HEK293T (cell line): Measurements from ENCODE around the gene IL25.
"Not testable (repeated sequence)": the region's sequence is repeated elsewhere in the genome, so short reads cannot be mapped to it uniquely, and the experiment has no call there.

ENCODE experiments used
- CTCF ChIA-PET: fragments of 350-600 bp; formaldehyde crosslinking; extraction: SDS; loops from one replicate; lab custom pipeline; 2021; ENCODE audit warnings: antibody characterized with exemption, inconsistent platforms; lab: Yijun Ruan, JAX
- POLR2A ChIA-PET: fragments of 350-600 bp; formaldehyde crosslinking; extraction: SDS; loops from one replicate; lab custom pipeline; 2020; ENCODE audit warnings: antibody characterized with exemption, inconsistent platforms; lab: Yijun Ruan, JAX
- DNase-seq: peaks from one replicate; pipeline ENCODE4 v3.0.0; 2012; ENCODE audit warnings: mixed read lengths; ENCODE audit errors: extremely low spot score
- ARNT ChIP-seq: fragments of 450-650 bp; IDR thresholded peaks from 2 replicates; pipeline ENCODE4 v1.6.1; 2017; ENCODE audit warnings: mild to moderate bottlenecking
- BHLHE40 ChIP-seq: fragments of 450-650 bp; IDR thresholded peaks from 2 replicates; pipeline ENCODE4 v1.6.1; 2016; ENCODE audit warnings: mild to moderate bottlenecking, moderate library complexity, borderline replicate concordance
- CTBP1 ChIP-seq: fragments of 450-650 bp; IDR thresholded peaks from 2 replicates; pipeline ENCODE4 v1.6.1; 2016; ENCODE audit warnings: borderline replicate concordance
- ELF4 ChIP-seq: fragments of 450-650 bp; IDR thresholded peaks from 2 replicates; pipeline ENCODE4 v1.6.1; 2017; ENCODE audit warnings: antibody characterized with exemption
- FOXA1 ChIP-seq: fragments of 450-650 bp; IDR thresholded peaks from 2 replicates; pipeline ENCODE4 v1.6.1; 2016; ENCODE audit warnings: mild to moderate bottlenecking
- FOXK2 ChIP-seq: fragments of 450-650 bp; IDR thresholded peaks from 2 replicates; pipeline ENCODE4 v1.6.1; 2016; ENCODE audit warnings: mild to moderate bottlenecking
- FOXM1 ChIP-seq: fragments of 450-650 bp; IDR thresholded peaks from 2 replicates; pipeline ENCODE4 v1.6.1; 2017; ENCODE audit warnings: mild to moderate bottlenecking, borderline replicate concordance
- HDGF ChIP-seq: fragments of 450-650 bp; IDR thresholded peaks from 2 replicates; pipeline ENCODE4 v1.6.1; 2017; ENCODE audit warnings: antibody characterized with exemption, borderline replicate concordance
- L3MBTL2 ChIP-seq: fragments of 450-650 bp; conservative IDR thresholded peaks from 2 replicates; pipeline ENCODE4 v1.6.1; 2016; ENCODE audit warnings: mild to moderate bottlenecking
- LEF1 ChIP-seq: fragments of 450-650 bp; IDR thresholded peaks from 2 replicates; pipeline ENCODE4 v1.6.1; 2017; ENCODE audit warnings: mild to moderate bottlenecking, borderline replicate concordance
- NFRKB ChIP-seq: fragments of 450-650 bp; IDR thresholded peaks from 2 replicates; pipeline ENCODE4 v1.6.1; 2016; ENCODE audit warnings: mild to moderate bottlenecking, moderate library complexity
- SP1 ChIP-seq: fragments of 450-650 bp; IDR thresholded peaks from 2 replicates; pipeline ENCODE4 v1.6.1; 2017
- SUZ12 ChIP-seq: fragments of 450-650 bp; IDR thresholded peaks from 2 replicates; pipeline ENCODE4 v1.6.1; 2016; ENCODE audit warnings: mild to moderate bottlenecking
- TARDBP ChIP-seq: fragments of 450-650 bp; IDR thresholded peaks from 2 replicates; pipeline ENCODE4 v1.6.1; 2016
- ZNF384 ChIP-seq: fragments of 450-650 bp; IDR thresholded peaks from 2 replicates; pipeline ENCODE4 v1.6.1; 2016
- TF ChIP-seq, protein P1 (sequence below): fragments of 450-650 bp; IDR thresholded peaks from 2 replicates; pipeline ENCODE4 v1.6.1; 2016

Gene IL25

DNA sequence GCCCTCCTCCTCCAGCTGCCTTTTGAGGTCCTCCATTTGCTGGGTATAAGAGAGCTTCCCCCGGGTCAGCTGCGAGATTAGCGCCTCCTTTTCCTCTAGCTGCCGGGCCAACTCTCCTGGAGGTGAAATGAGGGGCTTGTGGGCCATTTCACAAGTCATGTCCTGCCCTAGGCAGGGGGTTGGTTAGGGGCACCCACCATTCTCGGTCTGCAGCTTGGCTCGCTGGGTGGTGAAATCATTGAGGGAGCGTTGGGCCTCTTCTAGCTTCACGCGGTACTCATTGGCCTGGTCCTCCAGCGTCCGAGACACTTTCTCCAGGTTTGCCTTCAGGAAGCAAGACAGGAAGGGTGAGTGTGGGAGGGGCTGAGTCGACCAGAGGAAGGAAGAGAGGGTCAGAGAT, 16.8 kb downstream of the IL25 start:
- DNase-seq: no peak
- TF ChIP-seq ELF4 (no peak), FOXA1 (no peak), NFRKB (no peak), SP1 (no peak), TARDBP (no peak), ZNF384 (no peak), BHLHE40 (no peak), FOXK2 (no peak), FOXM1 (no peak), SUZ12 (no peak), CTBP1 (no peak), LEF1 (no peak), ARNT (no peak), HDGF (no peak), L3MBTL2 (no peak)
- TF ChIP-seq, protein P1, sequence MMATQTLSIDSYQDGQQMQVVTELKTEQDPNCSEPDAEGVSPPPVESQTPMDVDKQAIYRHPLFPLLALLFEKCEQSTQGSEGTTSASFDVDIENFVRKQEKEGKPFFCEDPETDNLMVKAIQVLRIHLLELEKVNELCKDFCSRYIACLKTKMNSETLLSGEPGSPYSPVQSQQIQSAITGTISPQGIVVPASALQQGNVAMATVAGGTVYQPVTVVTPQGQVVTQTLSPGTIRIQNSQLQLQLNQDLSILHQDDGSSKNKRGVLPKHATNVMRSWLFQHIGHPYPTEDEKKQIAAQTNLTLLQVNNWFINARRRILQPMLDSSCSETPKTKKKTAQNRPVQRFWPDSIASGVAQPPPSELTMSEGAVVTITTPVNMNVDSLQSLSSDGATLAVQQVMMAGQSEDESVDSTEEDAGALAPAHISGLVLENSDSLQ: no peak
- ChIA-PET POLR2A (no interaction called here), CTCF (interaction anchor here (0.5 kb wide), 1 partner anchor 99 kb away, joined by 3 read pairs; no protein-coding TSS in a partner anchor)

DNA sequence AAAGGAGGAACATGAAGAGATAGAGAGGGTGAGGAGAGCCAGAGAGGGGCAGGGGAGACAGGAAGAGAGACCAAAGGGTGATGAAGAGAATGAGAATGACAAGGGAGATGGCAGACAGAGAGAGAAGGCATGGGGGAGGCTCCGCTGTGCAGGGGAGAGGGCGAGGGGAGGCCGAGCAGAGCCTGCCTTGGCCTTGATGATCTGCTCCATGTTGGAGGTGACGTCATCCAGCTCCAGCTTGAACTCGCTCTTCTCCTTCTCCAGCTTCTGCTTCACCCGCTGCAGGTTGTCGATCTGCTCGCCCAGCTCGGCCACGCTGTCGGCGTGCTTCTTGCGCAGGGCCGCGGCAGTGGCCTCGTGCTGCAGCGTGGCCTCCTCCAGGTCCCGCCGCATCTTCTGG, 17.3 kb downstream of the IL25 start:
- CTCF ChIA-PET: interaction anchor here (0.5 kb wide), 1 partner anchor 98 kb away, joined by 3 read pairs; no protein-coding TSS in a partner anchor
- DNase-seq, POLR2A ChIA-PET: not testable (repeated sequence)

DNA sequence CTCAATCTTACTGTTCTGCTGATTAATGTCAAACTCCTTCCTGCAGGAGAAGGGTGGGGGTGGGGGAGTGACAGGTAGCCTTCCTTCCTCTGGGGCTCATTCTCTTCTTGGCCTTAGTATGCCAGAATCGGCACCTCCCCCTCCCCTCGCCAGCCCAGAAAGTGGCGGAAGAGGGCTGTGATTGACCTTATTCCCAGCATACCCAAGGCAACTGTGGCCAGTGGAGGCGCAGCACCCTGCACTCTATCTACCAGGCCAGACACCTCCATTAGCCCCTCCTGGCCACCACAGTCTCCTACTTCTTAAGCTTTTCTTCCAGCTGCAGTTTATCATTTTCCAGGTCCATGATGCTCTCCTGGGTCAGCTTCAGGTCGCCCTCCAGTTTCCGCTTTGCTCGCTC, 20.0 kb downstream of the IL25 start:
- TF ChIP-seq NFRKB (no peak), ZNF384 (no peak), TARDBP (no peak), ARNT (no peak), L3MBTL2 (no peak), SUZ12 (no peak), LEF1 (no peak), FOXA1 (no peak), ELF4 (no peak)
- TF ChIP-seq, protein P1: no peak
- ChIA-PET POLR2A (no interaction called here), CTCF (interaction anchor here (3.9 kb wide), 1 partner anchor 13 kb away, joined by 20 read pairs; no protein-coding TSS in a partner anchor)
- DNase-seq: no peak

DNA sequence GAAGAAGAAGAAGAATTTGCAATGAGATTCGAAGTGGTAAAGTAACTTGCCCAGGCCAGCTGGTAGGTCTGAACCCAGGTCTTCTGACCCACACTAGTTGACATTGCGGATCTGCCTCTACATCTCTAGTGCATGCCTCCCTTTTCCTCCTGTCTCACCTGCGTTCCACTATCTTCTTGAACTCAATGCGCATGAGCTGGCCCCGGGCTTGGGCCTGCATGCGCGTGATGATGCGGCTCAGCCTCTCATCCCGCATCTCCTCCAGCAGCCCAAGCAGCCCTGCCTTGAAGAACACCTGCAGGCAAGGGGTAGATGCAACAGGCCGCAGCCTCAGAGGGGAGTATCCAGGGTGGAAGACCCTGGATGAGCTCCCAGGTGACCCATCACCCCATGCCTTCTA, 23.5 kb downstream of the IL25 start:
- CTCF ChIA-PET: no interaction called here
- DNase-seq: no peak
- TF ChIP-seq FOXK2 (no peak), BHLHE40 (no peak), ELF4 (no peak), SUZ12 (no peak), L3MBTL2 (no peak), CTBP1 (no peak), FOXA1 (no peak), TARDBP (no peak), NFRKB (no peak), ZNF384 (no peak), FOXM1 (no peak), HDGF (no peak), ARNT (no peak), LEF1 (no peak)
- TF ChIP-seq, protein P1: no peak
- POLR2A ChIA-PET: no interaction called here

DNA sequence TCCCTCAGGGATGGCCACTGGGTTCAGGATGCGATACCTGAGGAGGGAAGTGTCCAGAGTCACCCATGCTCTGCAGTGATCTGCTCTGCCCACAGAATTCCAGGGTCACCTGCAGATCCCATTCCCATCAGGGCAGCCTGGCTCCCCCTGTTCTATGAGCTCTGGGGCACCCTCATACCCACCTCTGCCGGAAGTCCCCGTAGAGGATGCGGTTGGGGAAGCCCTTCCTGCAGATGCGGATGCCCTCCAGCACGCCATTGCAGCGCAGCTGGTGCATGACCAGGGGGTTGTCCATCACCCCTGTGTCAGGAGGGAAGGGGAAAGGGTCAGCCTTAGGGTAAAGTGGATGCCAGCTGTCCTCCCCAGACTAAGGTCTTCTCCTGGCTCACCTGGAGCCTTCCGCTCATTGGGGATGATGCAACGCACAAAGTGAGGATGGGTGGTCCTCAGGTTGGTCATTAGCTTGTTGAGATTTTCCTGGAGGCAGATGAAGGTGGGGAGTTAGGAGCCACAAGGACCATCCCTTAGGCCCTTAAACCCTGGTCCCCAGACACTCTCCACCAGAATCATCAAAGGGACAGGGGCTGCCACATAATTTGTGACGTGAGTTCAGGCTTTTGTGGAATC, 24.3 kb downstream of the IL25 start:
- POLR2A ChIA-PET: no interaction called here
- TF ChIP-seq L3MBTL2: no peak
- TF ChIP-seq, protein P1: no peak
- no peak for DNase-seq
- CTCF ChIA-PET: no interaction called here

DNA sequence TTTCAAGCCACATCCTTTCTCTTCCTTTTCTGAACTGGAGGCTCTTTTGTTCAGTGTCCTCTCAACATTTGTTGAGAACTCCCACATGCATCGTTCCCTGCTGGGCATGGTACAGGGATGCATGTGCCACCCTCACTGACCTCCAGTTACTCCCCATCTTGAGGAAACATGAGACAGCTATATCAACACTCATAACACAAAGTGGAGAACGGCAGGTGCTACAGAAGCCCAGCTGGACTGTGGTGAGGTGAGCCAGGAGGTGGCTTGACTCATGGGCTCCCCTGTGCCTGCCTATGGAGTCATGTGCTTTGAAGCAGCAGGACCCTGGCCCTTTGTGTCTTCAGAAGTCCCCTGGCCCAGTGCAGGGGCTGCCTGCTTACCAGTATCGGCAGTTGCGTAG, 25.7 kb downstream of the IL25 start:
- DNase-seq: no peak
- TF ChIP-seq ZNF384 (no peak), SUZ12 (no peak), CTBP1 (no peak), FOXM1 (no peak), FOXK2 (no peak), SP1 (no peak), FOXA1 (no peak), TARDBP (no peak), NFRKB (no peak)
- TF ChIP-seq, protein P1: no peak
- ChIA-PET POLR2A (no interaction called here), CTCF (no interaction called here)
